GM13976 (cell line): ENCODE results near the gene PWWP2A.
A peak's percentile ranks its signal among the peaks of the same experiment; 100 is the strongest.

Experiments used
- DNase-seq: peaks from one replicate; pipeline ENCODE4 v3.0.0; 2012; ENCODE audit warnings: low spot score
- CTCF ChIP-seq: IDR thresholded peaks from 2 replicates; pipeline ENCODE4 v1.5.1; 2012; ENCODE audit warnings: borderline replicate concordance, mild to moderate bottlenecking; ENCODE audit not compliant: insufficient read depth; ENCODE audit errors: extremely low read depth, missing control alignments, control extremely low read depth
- in situ Hi-C: fragments of 300-500 bp; cut with MboI; formaldehyde crosslinking; loops from one replicate; pipeline ENCODE4 v1.12.0; 2022; ENCODE audit warnings: low sequenced_read_pairs, mixed read lengths, inconsistent platforms; ENCODE audit not compliant: unreplicated experiment

PWWP2A gene

DNA sequence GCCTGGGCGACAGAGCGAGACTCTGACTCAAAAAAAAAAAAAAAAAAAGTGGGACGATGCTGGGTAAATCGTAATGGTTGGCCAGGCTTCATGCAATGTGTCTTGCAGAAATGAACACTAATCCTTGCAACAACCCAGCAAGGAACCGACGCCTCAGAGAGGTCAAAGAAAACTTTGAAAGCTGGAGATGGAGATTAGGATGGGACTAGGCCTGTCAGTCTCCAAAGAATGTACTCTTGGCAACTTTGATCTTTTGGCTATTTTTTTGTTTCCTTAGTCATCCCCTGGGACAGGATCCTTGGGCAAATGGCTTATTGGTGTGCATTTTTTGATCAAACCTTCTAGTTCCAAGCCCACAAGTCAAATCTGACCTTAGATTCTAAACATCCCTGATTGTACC lies 10.6 kb upstream of the PWWP2A start:
- no peak for TF ChIP-seq CTCF
- no peak for DNase-seq
- in situ Hi-C loops: no loop called here

DNA sequence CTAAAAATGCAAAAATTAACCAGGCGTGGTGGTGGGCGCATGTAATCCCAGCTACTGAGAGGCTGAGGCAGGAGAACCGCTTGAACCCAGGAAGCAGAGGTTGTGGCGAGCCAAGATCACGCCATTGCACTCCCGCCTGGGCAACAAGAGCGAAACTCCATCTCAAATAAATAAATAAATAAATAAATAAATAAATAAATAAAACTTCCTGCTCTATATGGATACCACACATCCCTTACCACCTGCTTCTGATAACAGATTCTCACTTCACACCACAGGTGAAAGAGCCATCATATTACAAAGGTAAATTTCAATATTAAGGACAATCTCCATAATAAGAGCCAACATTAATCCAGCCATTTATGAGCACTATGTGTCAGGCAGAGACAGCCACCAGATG lies 9.4 kb upstream of the PWWP2A start:
- TF ChIP-seq CTCF: no peak
- DNase-seq: no peak
- in situ Hi-C loops: no loop called here

DNA sequence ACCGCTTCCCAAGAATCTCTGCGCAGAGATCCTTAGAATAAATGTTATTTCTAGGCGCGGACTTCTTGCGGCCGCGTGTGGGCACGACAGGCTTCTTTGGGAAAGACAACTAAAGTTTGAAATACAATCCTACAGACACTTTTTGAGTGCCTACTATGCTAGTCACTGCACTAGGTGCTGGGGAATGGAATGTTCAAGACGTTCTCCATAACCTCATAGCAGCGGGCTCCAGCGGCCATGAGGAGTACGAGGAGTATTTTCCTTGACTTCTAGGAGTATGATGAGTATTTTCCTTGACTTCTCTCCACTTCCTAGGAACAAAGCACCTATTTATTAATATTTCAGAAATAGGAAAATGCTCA lies 636 bp upstream of the PWWP2A start:
- in situ Hi-C loops: no loop called here
- DNase-seq: no peak
- TF ChIP-seq CTCF: no peak

DNA sequence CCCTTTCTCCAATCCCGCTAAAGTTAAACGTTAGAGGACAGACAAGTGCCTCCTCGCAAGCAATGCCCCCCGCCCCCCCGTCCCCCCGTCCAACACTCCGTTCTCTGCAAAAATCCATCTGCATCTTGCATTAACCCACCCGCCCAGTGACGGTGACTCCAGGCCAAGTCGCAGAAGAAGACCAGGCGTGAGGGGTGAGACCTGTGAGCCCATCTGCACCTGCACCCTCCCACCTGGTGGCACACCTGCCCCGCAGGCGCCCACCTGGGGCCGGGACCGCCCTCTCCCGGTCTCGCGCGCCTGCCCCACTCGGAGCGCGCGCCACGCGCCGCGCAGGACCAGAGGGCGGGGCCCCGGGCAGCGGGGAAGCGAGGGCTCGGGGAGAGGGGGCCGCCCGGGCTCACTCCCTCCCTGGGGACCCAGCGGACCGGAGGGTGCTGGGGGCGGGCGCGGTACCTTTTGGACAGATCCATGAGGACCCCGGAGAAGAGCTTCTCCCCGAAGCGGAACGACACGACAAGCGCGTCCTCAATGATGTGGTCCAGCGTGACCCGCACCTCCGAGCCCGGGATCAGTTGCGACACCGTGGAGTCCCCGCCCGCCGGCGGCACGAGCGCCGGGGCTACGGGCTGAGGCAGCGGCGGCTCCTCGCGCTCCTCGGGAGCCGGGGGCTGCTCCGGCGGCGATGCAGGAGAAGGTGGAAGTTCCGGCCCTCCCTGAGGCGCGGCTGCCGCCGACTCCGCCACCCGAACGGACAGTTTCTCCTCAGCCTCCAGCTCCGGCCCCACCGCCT lies 705 bp downstream of the PWWP2A start:
- in situ Hi-C loops: no loop called here
- peak; percentile 67 for DNase-seq
- TF ChIP-seq CTCF: no peak

DNA sequence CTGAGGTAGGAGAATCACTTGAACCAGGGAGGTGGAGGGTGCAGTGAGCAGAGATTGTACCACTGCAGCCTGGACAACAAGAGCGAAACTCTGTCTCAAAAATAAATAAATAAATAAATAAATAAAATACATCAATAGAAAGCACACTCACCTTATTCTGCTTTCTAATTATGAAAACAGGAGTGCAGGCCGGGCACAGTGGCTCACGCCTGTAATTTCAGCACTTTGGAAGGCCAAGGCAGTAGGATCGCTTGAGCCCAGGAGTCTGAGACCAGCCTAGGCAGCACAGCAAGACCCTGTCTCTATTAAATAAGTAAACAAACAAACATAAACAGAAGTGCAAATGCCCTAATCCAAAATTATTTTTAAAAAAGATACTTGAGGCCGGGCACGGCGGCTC lies 2.3 kb downstream of the PWWP2A start:
- no peak for TF ChIP-seq CTCF
- in situ Hi-C loops: no loop called here
- DNase-seq: no peak

GRCh38 chr5:160108124-160108523 lies 11.1 kb downstream of the PWWP2A start:
- no peak for DNase-seq

More at GRCh38 chr5:160108124-160108523, 11.1 kb downstream of the PWWP2A start:
- no peak for TF ChIP-seq CTCF
- in situ Hi-C loops: no loop called here
